ENCODE data around the gene RIN3. TPM values are rescaled to one million over a fixed set of nuclear protein-coding genes. Genes with fewer than 3 reads are reported as not detected.

The RIN3 gene
- total RNA-seq, 1 donor from 2014 or later, result 28.0 TPM

- H3K36me3 Mint-ChIP-seq (ENCODE audit: low read depth, unreplicated experiment), result no peaks in the 10 kb centered on the region
- Histone ChIP-seq H2AFZ (ENCODE audit: low read depth, low read length) (no peak overlapping the region), H3K27ac (ENCODE audit: low read depth, low read length) (no peak overlapping the region), H3K9me3 (ENCODE audit: insufficient read depth, low read depth, low read length) (no peaks in the 10 kb centered on the region), H3K79me2 (ENCODE audit: insufficient read depth, low read length) (no peaks in the 10 kb centered on the region), H3K27me3 (ENCODE audit: insufficient read depth, low read length) (peaks cover 8% of the 10 kb centered on the region), H4K20me1 (ENCODE audit: insufficient read depth, low read length) (no peaks in the 10 kb centered on the region), H3K9ac (ENCODE audit: low read length) (no peak overlapping the region), H3K36me3 (ENCODE audit: insufficient read depth, low read length) (no peaks in the 10 kb centered on the region), H3K4me1 (ENCODE audit: insufficient read depth, low read length) (peaks cover 4% of the 10 kb centered on the region), H3K4me3 (ENCODE audit: insufficient read depth, low read depth, low read length) (no peak overlapping the region), H3K4me2 (ENCODE audit: low read length) (no peak overlapping the region)
- TF ChIP-seq EZH2 (IDR thresholded peaks at IDR 0.05; ENCODE audit: insufficient read depth, low read length), result no peak
- TF ChIP-seq CTCF (IDR thresholded peaks at IDR 0.05; ENCODE audit: insufficient read depth, low read depth, low read length), result no peak
- FAIRE-seq, result no peak
- peaks cover 4% of the 10 kb centered on the region for H3K9me3 Mint-ChIP-seq (ENCODE audit: unreplicated experiment)
- H3K27ac Mint-ChIP-seq (ENCODE audit: unreplicated experiment), result no peak overlapping the region
- H3K27me3 Mint-ChIP-seq (ENCODE audit: low read depth, unreplicated experiment), result peaks cover 13% of the 10 kb centered on the region
- DNase-seq (ENCODE audit: low read depth), result no peak
- no peak overlapping the region for H3K4me3 Mint-ChIP-seq (ENCODE audit: unreplicated experiment)
- peaks cover 13% of the 10 kb centered on the region for H3K4me1 Mint-ChIP-seq (ENCODE audit: low read depth, unreplicated experiment)
Observed at GRCh38 chr14:92482621-92483319, 30.8 kb upstream of the RIN3 start.

DNA sequence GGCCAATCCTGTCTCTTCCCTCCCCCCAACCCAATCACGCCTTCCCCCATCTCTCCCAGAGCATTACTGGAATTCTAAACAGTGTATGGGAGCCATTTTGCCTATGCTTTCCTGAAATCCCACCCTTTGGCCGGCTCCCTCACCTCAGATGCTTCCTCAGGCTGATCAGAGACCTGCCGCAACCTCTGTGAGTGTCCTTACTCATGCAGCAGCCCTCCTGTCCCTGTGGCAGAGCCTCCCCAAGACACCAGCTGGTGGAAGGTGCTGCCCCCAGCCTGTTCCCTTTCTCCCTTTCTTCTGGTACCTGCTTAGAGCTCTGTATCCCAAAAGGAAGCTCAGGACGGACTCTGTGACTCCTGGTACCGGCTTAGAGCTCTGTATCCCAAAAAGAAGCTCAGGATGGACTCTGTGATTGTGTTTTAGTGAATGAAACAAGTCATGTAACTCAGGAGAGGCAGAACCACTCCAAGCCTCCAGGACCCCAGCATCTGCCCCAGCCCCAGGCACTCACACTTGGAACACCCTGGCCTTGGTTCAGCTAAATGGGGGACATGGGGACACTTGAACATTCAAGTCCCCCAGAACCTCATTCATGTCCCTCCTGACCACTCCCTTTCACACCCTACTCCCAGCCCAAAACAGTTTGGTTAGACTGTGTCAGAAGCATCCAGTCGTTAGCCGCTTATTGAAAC, 29.3 kb upstream of the RIN3 start:
- DNase-seq (ENCODE audit: low read depth) (no peak), FAIRE-seq (no peak)
- H3K79me2 ChIP-seq (ENCODE audit: insufficient read depth, low read length), result no peaks in the 10 kb centered on the region
- H3K9me3 ChIP-seq (ENCODE audit: insufficient read depth, low read depth, low read length), result no peaks in the 10 kb centered on the region
- no peak overlapping the region for H3K27ac ChIP-seq (ENCODE audit: low read depth, low read length)
- H3K27me3 ChIP-seq (ENCODE audit: insufficient read depth, low read length), result peaks cover 8% of the 10 kb centered on the region
- H4K20me1 ChIP-seq (ENCODE audit: insufficient read depth, low read length), result no peaks in the 10 kb centered on the region
- H3K4me1 Mint-ChIP-seq (ENCODE audit: low read depth, unreplicated experiment), result peaks cover 13% of the 10 kb centered on the region
- H3K9me3 Mint-ChIP-seq (ENCODE audit: unreplicated experiment), result peaks cover 4% of the 10 kb centered on the region
- TF ChIP-seq CTCF (IDR thresholded peaks at IDR 0.05; ENCODE audit: insufficient read depth, low read depth, low read length), result no peak
- no peak for TF ChIP-seq EZH2 (IDR thresholded peaks at IDR 0.05; ENCODE audit: insufficient read depth, low read length)
- peaks cover 13% of the 10 kb centered on the region for H3K27me3 Mint-ChIP-seq (ENCODE audit: low read depth, unreplicated experiment)
- H3K4me3 ChIP-seq (ENCODE audit: insufficient read depth, low read depth, low read length), result no peak overlapping the region
- no peak overlapping the region for H3K4me2 ChIP-seq (ENCODE audit: low read length)
- peaks cover 4% of the 10 kb centered on the region for H3K4me1 ChIP-seq (ENCODE audit: insufficient read depth, low read length)
- H2AFZ ChIP-seq (ENCODE audit: low read depth, low read length), result no peak overlapping the region
- H3K36me3 ChIP-seq (ENCODE audit: insufficient read depth, low read length), result no peaks in the 10 kb centered on the region
- H3K9ac ChIP-seq (ENCODE audit: low read length), result no peak overlapping the region
- no peaks in the 10 kb centered on the region for H3K36me3 Mint-ChIP-seq (ENCODE audit: low read depth, unreplicated experiment)
- no peak overlapping the region for H3K27ac Mint-ChIP-seq (ENCODE audit: unreplicated experiment)
- H3K4me3 Mint-ChIP-seq (ENCODE audit: unreplicated experiment), result no peak overlapping the region

- no peak for TF ChIP-seq CTCF (IDR thresholded peaks at IDR 0.05; ENCODE audit: insufficient read depth, low read depth, low read length)
- TF ChIP-seq EZH2 (IDR thresholded peaks at IDR 0.05; ENCODE audit: insufficient read depth, low read length), result no peak
Observed at GRCh38 chr14:92486881-92487280, 26.7 kb upstream of the RIN3 start.

More at GRCh38 chr14:92486881-92487280, 26.7 kb upstream of the RIN3 start:
- no peaks in the 10 kb centered on the region for H4K20me1 ChIP-seq (ENCODE audit: insufficient read depth, low read length)
- no peak overlapping the region for H3K4me2 ChIP-seq (ENCODE audit: low read length)
- DNase-seq (ENCODE audit: low read depth) (peak; percentile 54), FAIRE-seq (no peak)
- Mint-ChIP-seq H3K9me3 (ENCODE audit: unreplicated experiment) (peaks cover 5% of the 10 kb centered on the region), H3K4me1 (ENCODE audit: low read depth, unreplicated experiment) (peaks cover 13% of the 10 kb centered on the region), H3K4me3 (ENCODE audit: unreplicated experiment) (no peak overlapping the region), H3K27ac (ENCODE audit: unreplicated experiment) (no peak overlapping the region), H3K27me3 (ENCODE audit: low read depth, unreplicated experiment) (peaks cover 20% of the 10 kb centered on the region), H3K36me3 (ENCODE audit: low read depth, unreplicated experiment) (no peaks in the 10 kb centered on the region)
- no peak overlapping the region for H3K9ac ChIP-seq (ENCODE audit: low read length)
- H3K36me3 ChIP-seq (ENCODE audit: insufficient read depth, low read length), result no peaks in the 10 kb centered on the region
- H3K4me1 ChIP-seq (ENCODE audit: insufficient read depth, low read length), result no peaks in the 10 kb centered on the region
- H3K4me3 ChIP-seq (ENCODE audit: insufficient read depth, low read depth, low read length), result no peak overlapping the region
- no peak overlapping the region for H3K27ac ChIP-seq (ENCODE audit: low read depth, low read length)
- peaks cover 8% of the 10 kb centered on the region for H3K27me3 ChIP-seq (ENCODE audit: insufficient read depth, low read length)
- H2AFZ ChIP-seq (ENCODE audit: low read depth, low read length), result no peak overlapping the region
- H3K79me2 ChIP-seq (ENCODE audit: insufficient read depth, low read length), result no peaks in the 10 kb centered on the region
- H3K9me3 ChIP-seq (ENCODE audit: insufficient read depth, low read depth, low read length), result no peaks in the 10 kb centered on the region

Measured in astrocyte (in vitro differentiated cells and primary cell).